SH-SY5Y (cell line): ENCODE data around the gene ZBTB16.

Source experiments
- GATA2 ChIP-seq: IDR thresholded peaks from 2 replicates; pipeline ENCODE4 v1.6.1; 2011; ENCODE audit warnings: mild to moderate bottlenecking, low read depth, low read length
- GATA3 ChIP-seq: IDR thresholded peaks from 2 replicates; pipeline ENCODE4 v1.6.1; 2011; ENCODE audit warnings: low read depth, mild to moderate bottlenecking, low read length, moderate library complexity

DNA sequence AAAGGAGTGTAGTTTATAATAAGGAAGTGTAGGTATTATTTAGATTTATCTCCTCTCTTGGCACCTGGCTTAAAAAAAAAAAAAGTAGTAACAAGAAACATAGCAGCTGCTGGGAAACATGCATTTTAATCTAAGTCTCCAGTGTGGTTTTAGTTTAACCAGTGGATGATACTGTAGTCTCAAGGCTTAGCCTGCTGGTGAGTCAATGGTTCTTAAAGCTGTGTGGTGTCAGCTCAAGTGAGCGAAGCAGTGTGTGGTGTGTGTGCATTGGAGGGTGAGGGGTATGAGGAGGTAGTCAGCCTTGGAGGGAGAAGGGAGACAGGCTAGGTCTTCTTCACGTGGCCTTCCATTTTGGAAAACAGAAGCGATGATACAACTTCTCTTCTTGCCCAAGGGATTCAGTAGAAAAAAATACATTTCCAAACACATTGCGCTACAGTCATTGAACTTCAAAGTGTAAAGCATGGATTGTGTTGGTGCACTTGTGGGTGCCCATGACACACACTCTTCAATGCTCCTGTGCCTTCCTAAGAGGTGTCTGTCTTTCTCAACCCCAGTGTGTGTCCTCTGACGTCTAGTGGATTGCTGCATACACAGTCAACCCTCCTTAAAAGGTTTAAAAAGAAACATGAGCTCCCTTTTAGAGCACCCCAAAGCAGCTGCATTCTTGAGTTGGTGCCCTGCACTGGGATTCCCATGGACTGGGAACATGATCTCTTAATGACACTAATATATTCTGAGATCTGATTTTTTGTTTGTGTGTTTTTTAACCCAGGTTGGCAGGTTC lies 40.1 kb downstream of the ZBTB16 start:
- TF ChIP-seq GATA3: no peak
- no peak for TF ChIP-seq GATA2
